ENCODE measurements around the gene ITIH5. TPM values are rescaled to one million over a fixed set of nuclear protein-coding genes. Genes with fewer than 3 reads are reported as not detected.
A peak's percentile ranks its signal among the peaks of the same experiment; 100 is the strongest.

The ITIH5 gene
- total and polyA plus RNA-seq, 2 of the 13 experiments (the other 11 are each of a cell fraction or from before 2014, with no cell fraction given): 4.7 to 8.9 TPM

- TF ChIP-seq ZNF318 (CRISPR knock-in tag; IDR thresholded peaks at IDR 0.05): no peak
- no peak for TF ChIP-seq FOXA3 (CRISPR knock-in tag; IDR thresholded peaks at IDR 0.05)
- TF ChIP-seq HNF1B (CRISPR knock-in tag; IDR thresholded peaks at IDR 0.05): peak; percentile 43; the same call in 1 of the 2 replicates
- 0 out of 2 replicates have a peak, but pooled peaks have one; percentile 22 for TF ChIP-seq ELF1 (CRISPR knock-in tag; IDR thresholded peaks at IDR 0.05)
- peak; percentile 46 for TF ChIP-seq CTCF (CRISPR knock-in tag; IDR thresholded peaks at IDR 0.05)
- no peak for TF ChIP-seq GMEB1 (CRISPR knock-in tag; IDR thresholded peaks at IDR 0.05; ENCODE audit: borderline replicate concordance)
- TF ChIP-seq ZNF510 (CRISPR knock-in tag; IDR thresholded peaks at IDR 0.05; ENCODE audit: low read depth): no peak
Measured at GRCh38 chr10:7561216-7561893, 105.4 kb downstream of the ITIH5 start (continued).
